D341Med (cell line): ENCODE data around the gene SELENOV.

ENCODE experiments used
- DNase-seq: peaks from one replicate; pipeline ENCODE4 v3.0.0; 2012; ENCODE audit warnings: low spot score

Gene SELENOV

DNA sequence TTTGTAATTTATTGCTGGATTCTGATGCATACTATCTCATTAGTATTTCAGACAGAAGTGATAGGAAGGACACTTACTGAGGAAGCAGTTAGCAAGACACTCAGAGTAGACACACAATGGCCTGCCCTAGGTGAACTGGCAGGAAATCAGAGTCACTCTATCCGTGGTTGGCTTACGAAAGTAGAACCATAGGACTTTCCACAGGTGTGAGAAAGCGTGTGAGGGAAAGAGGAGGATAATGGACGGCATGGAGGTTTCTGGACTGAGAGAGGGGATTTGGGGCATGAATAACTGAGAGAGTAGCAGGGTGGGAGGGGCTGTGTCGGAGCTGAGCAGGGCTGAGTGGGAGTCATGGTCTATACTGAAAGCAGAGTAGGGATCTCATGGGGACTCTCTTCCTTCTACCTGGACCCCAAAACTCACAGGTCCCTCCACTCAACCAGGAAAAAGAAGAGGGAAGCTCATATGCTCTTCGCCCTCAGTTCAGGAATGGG is 43.7 kb downstream of the SELENOV start:
- DNase-seq, result no peak

- DNase-seq, result no peak
These were observed 48.5 kb downstream of the SELENOV start for GRCh38 chr19:39563408-39563807.

- no peak for DNase-seq
These were observed 51.1 kb downstream of the SELENOV start for GRCh38 chr19:39566064-39566463.

DNA sequence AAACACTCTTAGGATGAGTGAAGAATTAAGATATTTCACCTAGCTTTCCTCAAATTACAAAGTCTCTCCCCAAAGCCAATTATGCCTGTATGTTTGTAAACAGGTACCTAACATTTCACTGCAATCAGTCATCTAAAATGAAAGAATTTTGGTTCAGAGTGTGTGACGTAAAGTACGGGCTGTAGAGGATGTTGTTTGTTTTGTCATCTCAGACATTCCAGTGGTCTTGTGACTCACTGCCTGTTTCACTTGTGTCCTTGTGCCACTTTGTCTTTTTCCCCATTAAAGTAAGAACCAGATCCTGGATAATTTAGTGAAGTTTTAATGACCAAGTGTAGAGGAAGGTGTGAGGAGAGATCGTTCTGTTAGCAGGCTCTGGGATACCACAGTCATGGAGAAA is 53.7 kb downstream of the SELENOV start:
- DNase-seq, result no peak
